Measurements from ENCODE around the gene FCER2. TPM values are rescaled to one million over a fixed set of nuclear protein-coding genes. Genes with fewer than 3 reads are reported as not detected.

FCER2 gene
- total RNA-seq, 1 experiment from 2014 or later: not detected

DNA sequence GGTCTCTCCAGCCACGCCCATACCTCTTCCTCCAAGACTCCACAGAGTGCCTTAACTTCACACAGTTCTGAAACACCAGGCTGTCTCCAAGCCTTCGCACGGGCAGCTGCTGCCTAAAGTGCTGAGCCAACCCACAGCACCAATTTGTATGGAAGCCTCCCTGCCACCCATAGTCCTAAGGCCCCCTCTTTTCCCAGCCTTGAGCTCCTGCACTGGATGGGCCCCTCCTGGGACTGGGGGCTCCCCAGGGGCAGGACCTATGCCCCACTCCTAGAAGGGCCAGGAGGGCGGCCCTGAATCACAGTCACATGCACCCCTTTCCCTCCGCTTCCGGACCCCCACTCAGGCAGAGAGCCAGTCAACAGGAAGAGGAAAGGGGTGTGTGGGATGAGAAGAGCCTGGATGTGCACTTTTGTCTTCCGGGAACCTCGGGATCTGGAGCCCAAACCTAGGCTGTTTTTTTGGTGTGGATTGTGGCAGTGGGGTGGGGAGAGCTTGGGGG is 5.1 kb upstream of the FCER2 start:
- Histone ChIP-seq H3K23me2 (ENCODE audit: insufficient read length, low read depth, low read length, poor library complexity, severe bottlenecking) (no peaks in the 10 kb centered on the region), H3K27ac (ENCODE audit: insufficient read length, low read depth, low read length) (no peak overlapping the region), H3K18ac (ENCODE audit: insufficient read length, low read depth, low read length) (no peak overlapping the region), H3K79me1 (ENCODE audit: insufficient read depth, low read depth, low read length, poor library complexity, severe bottlenecking) (no peaks in the 10 kb centered on the region), H4K8ac (replicated peaks; ENCODE audit: insufficient read length, low read depth, low read length) (no peak overlapping the region), H3K4ac (ENCODE audit: low read depth, low read length) (no peak overlapping the region), H2BK5ac (ENCODE audit: insufficient read length, low read length) (no peak overlapping the region), H3K9me3 (ENCODE audit: control insufficient read depth, low read depth, low read length) (no peaks in the 10 kb centered on the region), H3K9ac (ENCODE audit: extremely low read depth, insufficient read length, low read length) (no peak overlapping the region), H2BK15ac (ENCODE audit: low read depth, low read length) (no peak overlapping the region), H4K91ac (ENCODE audit: insufficient read length, low read depth, low read length) (no peak overlapping the region), H3K79me2 (ENCODE audit: insufficient read depth, low read length) (no peaks in the 10 kb centered on the region), H2BK20ac (ENCODE audit: low read depth, low read length, poor library complexity, severe bottlenecking) (no peak overlapping the region), H2BK12ac (ENCODE audit: insufficient read length, low read depth, low read length) (no peak overlapping the region), H3T11ph (ENCODE audit: low read length) (no peak overlapping the region), H3K4me2 (ENCODE audit: insufficient read depth, insufficient read length, low read length) (no peak overlapping the region), H4K20me1 (ENCODE audit: control insufficient read depth, insufficient read depth, insufficient read length) (no peaks in the 10 kb centered on the region), H2AFZ (ENCODE audit: low read length) (no peak overlapping the region), H3K56ac (ENCODE audit: insufficient read length, low read depth, low read length) (no peak overlapping the region), H3K4me1 (ENCODE audit: insufficient read depth, low read length) (no peaks in the 10 kb centered on the region), H4K5ac (ENCODE audit: insufficient read length, low read depth, low read length) (no peak overlapping the region), H3K27me3 (ENCODE audit: insufficient read depth, low read length) (no peaks in the 10 kb centered on the region), H2BK120ac (ENCODE audit: low read depth, low read length, poor library complexity, severe bottlenecking) (no peak overlapping the region), H3K23ac (ENCODE audit: insufficient read length, low read depth, low read length) (no peak overlapping the region), H3K14ac (ENCODE audit: insufficient read depth, low read length) (no peak overlapping the region), H2AK5ac (ENCODE audit: insufficient read length, low read length) (no peak overlapping the region)
- Mint-ChIP-seq H3K9me3 (no peaks in the 10 kb centered on the region), H3K4me3 (no peak overlapping the region), H3K27ac (no peak overlapping the region; a peak in 1 of 7 replicates), H3K4me1 (peaks cover 0 to 8% of the 10 kb centered on the region in 2 experiments; a peak in 2 of 4 replicates), H3K27me3 (ENCODE audit: low read depth) (peaks cover 35% of the 10 kb centered on the region), H3K36me3 (ENCODE audit: insufficient read depth in 1 of 3, low read depth in 3 of 3) (no peaks in the 10 kb centered on the region)
- no CpG with 5 or more reads among the region's 8 CpGs for WGBS (ENCODE audit: extremely low coverage, insufficient read length, low lambda C conversion rate)
- TF ChIP-seq, protein P1, sequence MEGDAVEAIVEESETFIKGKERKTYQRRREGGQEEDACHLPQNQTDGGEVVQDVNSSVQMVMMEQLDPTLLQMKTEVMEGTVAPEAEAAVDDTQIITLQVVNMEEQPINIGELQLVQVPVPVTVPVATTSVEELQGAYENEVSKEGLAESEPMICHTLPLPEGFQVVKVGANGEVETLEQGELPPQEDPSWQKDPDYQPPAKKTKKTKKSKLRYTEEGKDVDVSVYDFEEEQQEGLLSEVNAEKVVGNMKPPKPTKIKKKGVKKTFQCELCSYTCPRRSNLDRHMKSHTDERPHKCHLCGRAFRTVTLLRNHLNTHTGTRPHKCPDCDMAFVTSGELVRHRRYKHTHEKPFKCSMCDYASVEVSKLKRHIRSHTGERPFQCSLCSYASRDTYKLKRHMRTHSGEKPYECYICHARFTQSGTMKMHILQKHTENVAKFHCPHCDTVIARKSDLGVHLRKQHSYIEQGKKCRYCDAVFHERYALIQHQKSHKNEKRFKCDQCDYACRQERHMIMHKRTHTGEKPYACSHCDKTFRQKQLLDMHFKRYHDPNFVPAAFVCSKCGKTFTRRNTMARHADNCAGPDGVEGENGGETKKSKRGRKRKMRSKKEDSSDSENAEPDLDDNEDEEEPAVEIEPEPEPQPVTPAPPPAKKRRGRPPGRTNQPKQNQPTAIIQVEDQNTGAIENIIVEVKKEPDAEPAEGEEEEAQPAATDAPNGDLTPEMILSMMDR (conservative IDR thresholded peaks at IDR 0.05): no peak
- no peak for DNase-seq
